Measurements from ENCODE around the gene TECR. TPM values are rescaled to one million over a fixed set of nuclear protein-coding genes. Genes with fewer than 3 reads are reported as not detected.
"Not testable (repeated sequence)": the region's sequence is repeated elsewhere in the genome, so short reads cannot be mapped to it uniquely, and the experiment has no call there.

TECR gene
- polyA plus RNA-seq, 1 donor from 2014 or later: 31.4 TPM

DNA sequence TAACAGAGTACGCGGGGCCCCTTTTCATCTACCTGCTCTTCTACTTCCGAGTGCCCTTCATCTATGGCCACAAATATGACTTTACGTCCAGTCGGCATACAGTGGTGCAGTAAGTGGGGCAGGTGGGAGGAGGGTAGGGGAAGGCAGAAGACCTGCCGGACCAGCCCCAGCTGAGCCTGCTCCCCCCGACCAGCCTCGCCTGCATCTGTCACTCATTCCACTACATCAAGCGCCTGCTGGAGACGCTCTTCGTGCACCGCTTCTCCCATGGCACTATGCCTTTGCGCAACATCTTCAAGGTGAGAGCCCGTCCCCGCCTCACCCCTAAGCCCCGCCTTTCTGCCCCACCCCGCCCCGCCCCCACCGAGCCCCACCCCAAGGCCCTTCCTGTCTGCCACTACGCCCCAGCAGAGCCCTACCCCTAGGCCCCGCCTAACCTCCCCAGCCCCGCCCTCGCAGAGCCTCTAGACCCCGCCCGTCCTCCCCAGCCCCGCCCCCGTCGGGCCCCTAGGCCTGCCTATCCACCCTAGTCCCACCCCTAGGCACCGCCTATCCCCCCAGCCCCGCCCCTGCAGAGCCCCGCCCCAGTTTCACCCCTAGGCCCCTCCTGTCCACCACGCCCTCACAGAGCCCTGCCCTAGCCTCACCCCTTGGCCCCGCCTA, 34.7 kb downstream of the TECR start:
- Histone ChIP-seq H3K4me2 (ENCODE audit: low read length) (no peak overlapping the region), H3K9me2 (ENCODE audit: insufficient read depth, low read length) (no peaks in the 10 kb centered on the region), H3K27ac (ENCODE audit: low read length) (no peak overlapping the region), H2AFZ (ENCODE audit: low read depth, low read length) (no peak overlapping the region), H3K27me3 (ENCODE audit: insufficient read depth, low read depth, low read length) (no peaks in the 10 kb centered on the region), H4K20me1 (ENCODE audit: insufficient read depth) (no peaks in the 10 kb centered on the region), H3K36me3 (ENCODE audit: insufficient read depth, low read length) (no peaks in the 10 kb centered on the region), H3K79me2 (replicated peaks; ENCODE audit: insufficient read depth, low read length) (no peaks in the 10 kb centered on the region), H3K9me3 (ENCODE audit: low read length) (no peaks in the 10 kb centered on the region), H3K4me3 (ENCODE audit: low read length) (no peak overlapping the region), H3F3A (ENCODE audit: insufficient read depth, low read length, poor library complexity, severe bottlenecking) (no peaks in the 10 kb centered on the region), H3K9ac (ENCODE audit: low read length) (no peak overlapping the region)
- TF ChIP-seq POLR2AphosphoS5 (IDR thresholded peaks at IDR 0.05) (no peak), TAF1 (IDR thresholded peaks at IDR 0.05; ENCODE audit: low read depth) (no peak), EZH2 (IDR thresholded peaks at IDR 0.05; ENCODE audit: borderline replicate concordance, insufficient read depth, low read length, poor library complexity, severe bottlenecking) (no peak), MXI1 (conservative IDR thresholded peaks at IDR 0.05; ENCODE audit: poor library complexity, severe bottlenecking) (no peak), SMC3 (conservative IDR thresholded peaks at IDR 0.05; ENCODE audit: poor library complexity) (no peak), RAD21 (conservative IDR thresholded peaks at IDR 0.05) (no peak), EP300 (conservative IDR thresholded peaks at IDR 0.05; ENCODE audit: poor library complexity, severe bottlenecking) (no peak)
- TF ChIP-seq, protein P1, sequence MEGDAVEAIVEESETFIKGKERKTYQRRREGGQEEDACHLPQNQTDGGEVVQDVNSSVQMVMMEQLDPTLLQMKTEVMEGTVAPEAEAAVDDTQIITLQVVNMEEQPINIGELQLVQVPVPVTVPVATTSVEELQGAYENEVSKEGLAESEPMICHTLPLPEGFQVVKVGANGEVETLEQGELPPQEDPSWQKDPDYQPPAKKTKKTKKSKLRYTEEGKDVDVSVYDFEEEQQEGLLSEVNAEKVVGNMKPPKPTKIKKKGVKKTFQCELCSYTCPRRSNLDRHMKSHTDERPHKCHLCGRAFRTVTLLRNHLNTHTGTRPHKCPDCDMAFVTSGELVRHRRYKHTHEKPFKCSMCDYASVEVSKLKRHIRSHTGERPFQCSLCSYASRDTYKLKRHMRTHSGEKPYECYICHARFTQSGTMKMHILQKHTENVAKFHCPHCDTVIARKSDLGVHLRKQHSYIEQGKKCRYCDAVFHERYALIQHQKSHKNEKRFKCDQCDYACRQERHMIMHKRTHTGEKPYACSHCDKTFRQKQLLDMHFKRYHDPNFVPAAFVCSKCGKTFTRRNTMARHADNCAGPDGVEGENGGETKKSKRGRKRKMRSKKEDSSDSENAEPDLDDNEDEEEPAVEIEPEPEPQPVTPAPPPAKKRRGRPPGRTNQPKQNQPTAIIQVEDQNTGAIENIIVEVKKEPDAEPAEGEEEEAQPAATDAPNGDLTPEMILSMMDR (IDR thresholded peaks at IDR 0.05; ENCODE audit: poor library complexity, severe bottlenecking): no peak
- TF ChIP-seq, protein P2, sequence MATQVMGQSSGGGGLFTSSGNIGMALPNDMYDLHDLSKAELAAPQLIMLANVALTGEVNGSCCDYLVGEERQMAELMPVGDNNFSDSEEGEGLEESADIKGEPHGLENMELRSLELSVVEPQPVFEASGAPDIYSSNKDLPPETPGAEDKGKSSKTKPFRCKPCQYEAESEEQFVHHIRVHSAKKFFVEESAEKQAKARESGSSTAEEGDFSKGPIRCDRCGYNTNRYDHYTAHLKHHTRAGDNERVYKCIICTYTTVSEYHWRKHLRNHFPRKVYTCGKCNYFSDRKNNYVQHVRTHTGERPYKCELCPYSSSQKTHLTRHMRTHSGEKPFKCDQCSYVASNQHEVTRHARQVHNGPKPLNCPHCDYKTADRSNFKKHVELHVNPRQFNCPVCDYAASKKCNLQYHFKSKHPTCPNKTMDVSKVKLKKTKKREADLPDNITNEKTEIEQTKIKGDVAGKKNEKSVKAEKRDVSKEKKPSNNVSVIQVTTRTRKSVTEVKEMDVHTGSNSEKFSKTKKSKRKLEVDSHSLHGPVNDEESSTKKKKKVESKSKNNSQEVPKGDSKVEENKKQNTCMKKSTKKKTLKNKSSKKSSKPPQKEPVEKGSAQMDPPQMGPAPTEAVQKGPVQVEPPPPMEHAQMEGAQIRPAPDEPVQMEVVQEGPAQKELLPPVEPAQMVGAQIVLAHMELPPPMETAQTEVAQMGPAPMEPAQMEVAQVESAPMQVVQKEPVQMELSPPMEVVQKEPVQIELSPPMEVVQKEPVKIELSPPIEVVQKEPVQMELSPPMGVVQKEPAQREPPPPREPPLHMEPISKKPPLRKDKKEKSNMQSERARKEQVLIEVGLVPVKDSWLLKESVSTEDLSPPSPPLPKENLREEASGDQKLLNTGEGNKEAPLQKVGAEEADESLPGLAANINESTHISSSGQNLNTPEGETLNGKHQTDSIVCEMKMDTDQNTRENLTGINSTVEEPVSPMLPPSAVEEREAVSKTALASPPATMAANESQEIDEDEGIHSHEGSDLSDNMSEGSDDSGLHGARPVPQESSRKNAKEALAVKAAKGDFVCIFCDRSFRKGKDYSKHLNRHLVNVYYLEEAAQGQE (IDR thresholded peaks at IDR 0.05; ENCODE audit: borderline replicate concordance): no peak

- not testable (repeated sequence) for H3K9me2 ChIP-seq (ENCODE audit: insufficient read depth, low read length); H3K9me3 ChIP-seq (ENCODE audit: low read length); H3K27me3 ChIP-seq (ENCODE audit: insufficient read depth, low read depth, low read length); H3K79me2 ChIP-seq (replicated peaks; ENCODE audit: insufficient read depth, low read length); H4K20me1 ChIP-seq (ENCODE audit: insufficient read depth); H3K9ac ChIP-seq (ENCODE audit: low read length); H3F3A ChIP-seq (ENCODE audit: insufficient read depth, low read length, poor library complexity, severe bottlenecking); H3K27ac ChIP-seq (ENCODE audit: low read length); H2AFZ ChIP-seq (ENCODE audit: low read depth, low read length); H3K4me2 ChIP-seq (ENCODE audit: low read length); H3K4me3 ChIP-seq (ENCODE audit: low read length); H3K36me3 ChIP-seq (ENCODE audit: insufficient read depth, low read length)
These were observed 35.4 kb downstream of the TECR start for GRCh38 chr19:14564652-14565297.
